ENCODE measurements around the gene NUP98.
A peak's percentile ranks its signal among the peaks of the same experiment; 100 is the strongest.

Gene NUP98

GRCh38 chr11:3808861-3809623, 11.7 kb upstream of the NUP98 start:
- no peaks in the 10 kb centered on the region for H3K27me3 ChIP-seq (ENCODE audit: insufficient read depth, insufficient read length)
- H3K4me3 ChIP-seq (ENCODE audit: insufficient read length, low read depth), result peak overlapping the region; percentile 93
- H3K9ac ChIP-seq (ENCODE audit: insufficient read length, low read depth), result peak overlapping the region; percentile 96
- TF ChIP-seq ZNF274 (IDR thresholded peaks at IDR 0.05; ENCODE audit: low read depth, low read length), result no peak
- TF ChIP-seq SUZ12 (IDR thresholded peaks at IDR 0.05; ENCODE audit: extremely low read depth, insufficient read depth, insufficient read length), result no peak
- TF ChIP-seq YY1 (IDR thresholded peaks at IDR 0.05; ENCODE audit: insufficient read depth, insufficient read length), result no peak
- H3K9me3 ChIP-seq (ENCODE audit: insufficient read depth, low read length), result no peaks in the 10 kb centered on the region
- DNase-seq (ENCODE audit: low read depth, low spot score), result no peak
- H3K36me3 ChIP-seq (ENCODE audit: insufficient read depth, insufficient read length, low read length), result peaks cover 15% of the 10 kb centered on the region
- H3K4me1 ChIP-seq (ENCODE audit: insufficient read depth, insufficient read length), result peaks cover 7% of the 10 kb centered on the region

GRCh38 chr11:3807909-3808860, 10.8 kb upstream of the NUP98 start, which contains the start of gene PGAP2:
Gene PGAP2, plus strand, starts transcription at chr11:3808560. Its CDS starts 2,700 bp downstream, at chr11:3811260.
- peak within 1 kb of the TSS; percentile 96 for H3K9ac ChIP-seq (ENCODE audit: insufficient read length, low read depth)
- H3K27me3 ChIP-seq (ENCODE audit: insufficient read depth, insufficient read length), result no peaks in the 10 kb centered on the region
- peaks cover 15% of the 10 kb centered on the region for H3K36me3 ChIP-seq (ENCODE audit: insufficient read depth, insufficient read length, low read length)
- peaks cover 7% of the 10 kb centered on the region for H3K4me1 ChIP-seq (ENCODE audit: insufficient read depth, insufficient read length)
- H3K4me3 ChIP-seq (ENCODE audit: insufficient read length, low read depth), result peak within 1 kb of the TSS; percentile 93
- TF ChIP-seq YY1 (IDR thresholded peaks at IDR 0.05; ENCODE audit: insufficient read depth, insufficient read length) (no peak), SUZ12 (IDR thresholded peaks at IDR 0.05; ENCODE audit: extremely low read depth, insufficient read depth, insufficient read length) (no peak), ZNF274 (IDR thresholded peaks at IDR 0.05; ENCODE audit: low read depth, low read length) (no peak)
- DNase-seq (ENCODE audit: low read depth, low spot score), result peak; percentile 72
- no peaks in the 10 kb centered on the region for H3K9me3 ChIP-seq (ENCODE audit: insufficient read depth, low read length)

GRCh38 chr11:3803726-3804495, 6.6 kb upstream of the NUP98 start:
- Histone ChIP-seq H3K9ac (ENCODE audit: insufficient read length, low read depth) (no peak overlapping the region), H3K36me3 (ENCODE audit: insufficient read depth, insufficient read length, low read length) (no peaks in the 10 kb centered on the region), H3K4me3 (ENCODE audit: insufficient read length, low read depth) (no peak overlapping the region), H3K9me3 (ENCODE audit: insufficient read depth, low read length) (no peaks in the 10 kb centered on the region), H3K4me1 (ENCODE audit: insufficient read depth, insufficient read length) (peaks cover 3% of the 10 kb centered on the region), H3K27me3 (ENCODE audit: insufficient read depth, insufficient read length) (no peaks in the 10 kb centered on the region)
- DNase-seq (ENCODE audit: low read depth, low spot score), result no peak
- TF ChIP-seq ZNF274 (IDR thresholded peaks at IDR 0.05; ENCODE audit: low read depth, low read length) (no peak), SUZ12 (IDR thresholded peaks at IDR 0.05; ENCODE audit: extremely low read depth, insufficient read depth, insufficient read length) (no peak), YY1 (IDR thresholded peaks at IDR 0.05; ENCODE audit: insufficient read depth, insufficient read length) (no peak)

- no peaks in the 10 kb centered on the region for H3K27me3 ChIP-seq (ENCODE audit: insufficient read depth, insufficient read length)
- TF ChIP-seq YY1 (IDR thresholded peaks at IDR 0.05; ENCODE audit: insufficient read depth, insufficient read length) (no peak), SUZ12 (IDR thresholded peaks at IDR 0.05; ENCODE audit: extremely low read depth, insufficient read depth, insufficient read length) (no peak)
- no peaks in the 10 kb centered on the region for H3K9me3 ChIP-seq (ENCODE audit: insufficient read depth, low read length)
- H3K4me3 ChIP-seq (ENCODE audit: insufficient read length, low read depth), result no peak overlapping the region
- H3K4me1 ChIP-seq (ENCODE audit: insufficient read depth, insufficient read length), result no peaks in the 10 kb centered on the region
- DNase-seq (ENCODE audit: low read depth, low spot score), result no peak
- no peaks in the 10 kb centered on the region for H3K36me3 ChIP-seq (ENCODE audit: insufficient read depth, insufficient read length, low read length)
- H3K9ac ChIP-seq (ENCODE audit: insufficient read length, low read depth), result no peak overlapping the region
Observed at GRCh38 chr11:3802011-3802790, 4.8 kb upstream of the NUP98 start.

GRCh38 chr11:3799873-3800272, 2.5 kb upstream of the NUP98 start:
- H3K9me3 ChIP-seq (ENCODE audit: insufficient read depth, low read length), result no peaks in the 10 kb centered on the region
- TF ChIP-seq SUZ12 (IDR thresholded peaks at IDR 0.05; ENCODE audit: extremely low read depth, insufficient read depth, insufficient read length) (no peak), YY1 (IDR thresholded peaks at IDR 0.05; ENCODE audit: insufficient read depth, insufficient read length) (no peak), ZNF274 (IDR thresholded peaks at IDR 0.05; ENCODE audit: low read depth, low read length) (no peak)

GRCh38 chr11:3799143-3799542, 1.8 kb upstream of the NUP98 start:
- no peak overlapping the region for H3K4me3 ChIP-seq (ENCODE audit: insufficient read length, low read depth)
- no peak for DNase-seq (ENCODE audit: low read depth, low spot score)
- no peaks in the 10 kb centered on the region for H3K27me3 ChIP-seq (ENCODE audit: insufficient read depth, insufficient read length)
- H3K9me3 ChIP-seq (ENCODE audit: insufficient read depth, low read length), result no peaks in the 10 kb centered on the region
- no peak overlapping the region for H3K9ac ChIP-seq (ENCODE audit: insufficient read length, low read depth)
- H3K4me1 ChIP-seq (ENCODE audit: insufficient read depth, insufficient read length), result no peaks in the 10 kb centered on the region
- H3K36me3 ChIP-seq (ENCODE audit: insufficient read depth, insufficient read length, low read length), result peaks cover 24% of the 10 kb centered on the region
- TF ChIP-seq ZNF274 (IDR thresholded peaks at IDR 0.05; ENCODE audit: low read depth, low read length), result no peak
- TF ChIP-seq SUZ12 (IDR thresholded peaks at IDR 0.05; ENCODE audit: extremely low read depth, insufficient read depth, insufficient read length), result no peak
- TF ChIP-seq YY1 (IDR thresholded peaks at IDR 0.05; ENCODE audit: insufficient read depth, insufficient read length), result no peak

More at GRCh38 chr11:3799873-3800272, 2.5 kb upstream of the NUP98 start:
- no peaks in the 10 kb centered on the region for H3K27me3 ChIP-seq (ENCODE audit: insufficient read depth, insufficient read length)
- peaks cover 16% of the 10 kb centered on the region for H3K36me3 ChIP-seq (ENCODE audit: insufficient read depth, insufficient read length, low read length)
- H3K4me1 ChIP-seq (ENCODE audit: insufficient read depth, insufficient read length), result no peaks in the 10 kb centered on the region
- H3K9ac ChIP-seq (ENCODE audit: insufficient read length, low read depth), result no peak overlapping the region
- DNase-seq (ENCODE audit: low read depth, low spot score), result no peak
- no peak overlapping the region for H3K4me3 ChIP-seq (ENCODE audit: insufficient read length, low read depth)
